MM.1S (cell line): ENCODE data around the gene CIT.

Source experiments
- DNase-seq: peaks from one replicate; pipeline ENCODE4 v3.0.0-alpha.2; 2015
- H2AFZ ChIP-seq: fragments of 300-600 bp; sonication (generic); 2 replicates; pipeline ENCODE4 v1.6.0; 2016; ENCODE audit warnings: antibody characterized with exemption, low read length
- H3F3A ChIP-seq: fragments of 300-600 bp; sonication (generic); 2 replicates; pipeline ENCODE4 v1.6.1; 2016; ENCODE audit warnings: mild to moderate bottlenecking, antibody characterized with exemption, low read length, moderate library complexity, mixed read lengths; ENCODE audit not compliant: insufficient read depth
- H3K27ac ChIP-seq: fragments of 300-600 bp; sonication (generic); 2 replicates; pipeline ENCODE4 v1.5.1; 2016; ENCODE audit warnings: mild to moderate bottlenecking, low read length
- H3K27me3 ChIP-seq: fragments of 300-600 bp; sonication (generic); replicated peaks from 2 replicates; pipeline ENCODE4 v1.6.0; 2016; ENCODE audit warnings: low read length; ENCODE audit not compliant: insufficient read depth
- H3K36me3 ChIP-seq: fragments of 300-600 bp; sonication (generic); replicated peaks from 2 replicates; pipeline ENCODE4 v1.6.1; 2016; ENCODE audit warnings: mild to moderate bottlenecking, low read length, mixed read lengths; ENCODE audit not compliant: insufficient read depth
- H3K4me1 ChIP-seq: fragments of 300-600 bp; sonication (generic); 2 replicates; pipeline ENCODE4 v1.6.1; 2016; ENCODE audit warnings: low read length, mixed read lengths
- H3K4me2 ChIP-seq: fragments of 300-600 bp; sonication (generic); 2 replicates; pipeline ENCODE4 v1.6.0; 2016; ENCODE audit warnings: low read depth, low read length
- H3K4me3 ChIP-seq: fragments of 300-600 bp; sonication (generic); 2 replicates; pipeline ENCODE4 v1.5.1; 2016; ENCODE audit warnings: low read length, mixed read lengths
- H3K79me2 ChIP-seq: fragments of 300-600 bp; sonication (generic); 2 replicates; pipeline ENCODE4 v1.6.1; 2016; ENCODE audit warnings: mixed run types, low read length, mixed read lengths
- H3K9ac ChIP-seq: fragments of 300-600 bp; sonication (generic); 2 replicates; pipeline ENCODE4 v1.6.1; 2016; ENCODE audit warnings: low read length, mixed read lengths
- H3K9me2 ChIP-seq: fragments of 300-600 bp; sonication (generic); replicated peaks from 2 replicates; pipeline ENCODE4 v1.6.1; 2016; ENCODE audit warnings: mild to moderate bottlenecking, low read length, mixed read lengths; ENCODE audit not compliant: insufficient read depth
- H3K9me3 ChIP-seq: fragments of 300-600 bp; sonication (generic); replicated peaks from 2 replicates; pipeline ENCODE4 v1.6.1; 2016; ENCODE audit warnings: mild to moderate bottlenecking, low read length, mixed read lengths; ENCODE audit not compliant: insufficient read depth
- H4K20me1 ChIP-seq: fragments of 300-600 bp; sonication (generic); 2 replicates; pipeline ENCODE4 v1.6.1; 2016; ENCODE audit warnings: mild to moderate bottlenecking, low read length, moderate library complexity, mixed read lengths; ENCODE audit not compliant: insufficient read depth
- CTCF ChIP-seq: fragments of 300-600 bp; sonication (generic); IDR thresholded peaks from 2 replicates; pipeline ENCODE4 v1.5.1; 2016; ENCODE audit warnings: antibody characterized with exemption, low read length, mixed read lengths
- EZH2 ChIP-seq: fragments of 300-600 bp; sonication (generic); optimal IDR thresholded peaks from 2 replicates; pipeline ENCODE3; 2017; ENCODE audit warnings: low read depth, mild to moderate bottlenecking, antibody characterized with exemption, low read length, mixed read lengths
- EZH2phosphoT487 ChIP-seq: fragments of 300-600 bp; sonication (generic); IDR thresholded peaks from 2 replicates; pipeline ENCODE4 v1.6.1; 2018; ENCODE audit warnings: antibody characterized with exemption, low read length

CIT gene

DNA sequence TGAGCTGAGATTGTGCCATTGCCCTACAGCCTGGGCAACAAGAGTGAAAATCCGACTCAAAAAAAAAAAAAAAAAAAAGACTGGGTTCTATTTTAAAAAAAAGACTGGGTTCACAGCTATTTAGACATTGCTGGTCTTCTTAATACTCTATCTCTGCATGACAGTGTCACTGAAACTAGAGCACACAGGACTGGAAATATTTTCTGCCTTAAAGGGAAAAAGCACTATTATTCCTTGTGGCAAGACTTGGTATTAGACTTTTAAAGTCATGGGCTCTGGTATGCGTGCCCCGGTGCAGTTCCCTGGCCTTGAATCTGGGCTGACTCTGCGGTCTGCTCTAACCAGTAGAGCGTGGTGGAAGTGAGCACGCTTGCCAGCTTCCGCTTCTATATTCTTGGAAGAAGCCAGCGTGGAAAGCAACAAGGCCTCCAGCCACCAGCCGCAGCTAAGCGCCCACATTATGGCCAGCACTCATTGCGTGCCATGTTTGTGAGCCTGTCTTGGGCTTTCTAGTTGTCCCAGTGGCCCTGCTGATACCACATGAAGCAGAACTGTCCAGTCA lies 177.8 kb downstream of the CIT start:
- no peak for DNase-seq
- Histone ChIP-seq H3K36me3 (no peaks in the 10 kb centered on the region), H3K79me2 (no peaks in the 10 kb centered on the region), H3K4me1 (no peaks in the 10 kb centered on the region), H4K20me1 (no peaks in the 10 kb centered on the region), H3K27me3 (no peaks in the 10 kb centered on the region), H3F3A (no peaks in the 10 kb centered on the region), H3K27ac (no peak overlapping the region), H3K4me2 (no peak overlapping the region), H2AFZ (no peak overlapping the region), H3K9me3 (no peaks in the 10 kb centered on the region), H3K9me2 (no peaks in the 10 kb centered on the region), H3K9ac (no peak overlapping the region), H3K4me3 (no peak overlapping the region)
- TF ChIP-seq CTCF (no peak), EZH2phosphoT487 (no peak), EZH2 (no peak)

GRCh38 chr12:119696943-119697342 lies 180.2 kb downstream of the CIT start:
- no peaks in the 10 kb centered on the region for H3K9me2 ChIP-seq
- no peak for DNase-seq
- H3K27ac ChIP-seq = no peak overlapping the region
- no peak overlapping the region for H3K9ac ChIP-seq
- H3K79me2 ChIP-seq = no peaks in the 10 kb centered on the region
- no peaks in the 10 kb centered on the region for H4K20me1 ChIP-seq
- H3K4me2 ChIP-seq = no peak overlapping the region
- no peaks in the 10 kb centered on the region for H3F3A ChIP-seq
- no peaks in the 10 kb centered on the region for H3K4me1 ChIP-seq
- H3K27me3 ChIP-seq = no peaks in the 10 kb centered on the region
- H3K9me3 ChIP-seq = no peaks in the 10 kb centered on the region
- no peak overlapping the region for H2AFZ ChIP-seq
- H3K4me3 ChIP-seq = no peak overlapping the region
- H3K36me3 ChIP-seq = no peaks in the 10 kb centered on the region
- TF ChIP-seq EZH2phosphoT487 = no peak
- TF ChIP-seq CTCF = no peak
- TF ChIP-seq EZH2 = no peak

DNA sequence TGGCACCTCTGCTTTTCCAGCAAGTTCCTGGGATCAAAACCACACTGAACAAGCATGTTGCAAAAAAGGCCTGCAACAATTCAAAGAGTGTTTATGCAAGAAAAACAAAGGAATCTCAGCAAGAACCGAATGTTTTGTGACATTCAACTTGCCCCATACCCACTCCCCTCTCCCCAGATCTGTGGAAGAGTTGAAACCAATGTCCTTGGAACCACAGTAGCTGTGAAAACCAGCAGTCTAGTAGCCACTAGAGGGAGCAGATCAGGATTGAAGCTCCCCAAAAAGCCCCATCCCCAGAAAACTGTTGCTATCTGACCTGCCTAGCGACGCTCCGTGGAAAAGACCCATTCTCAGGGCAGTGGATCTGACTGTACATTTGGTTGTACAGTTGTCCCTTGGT lies 182.1 kb downstream of the CIT start:
- H2AFZ ChIP-seq = no peak overlapping the region
- no peak for DNase-seq
- TF ChIP-seq CTCF = peak; percentile 9; the same call in 1 of the 2 replicates
- TF ChIP-seq EZH2 = no peak
- H4K20me1 ChIP-seq = no peaks in the 10 kb centered on the region
- no peak overlapping the region for H3K4me2 ChIP-seq
- no peaks in the 10 kb centered on the region for H3K9me2 ChIP-seq
- no peak overlapping the region for H3K27ac ChIP-seq
- no peak overlapping the region for H3K9ac ChIP-seq
- no peaks in the 10 kb centered on the region for H3F3A ChIP-seq
- H3K4me3 ChIP-seq = no peak overlapping the region
- no peaks in the 10 kb centered on the region for H3K36me3 ChIP-seq
- no peaks in the 10 kb centered on the region for H3K79me2 ChIP-seq
- H3K4me1 ChIP-seq = no peaks in the 10 kb centered on the region
- no peaks in the 10 kb centered on the region for H3K27me3 ChIP-seq
- H3K9me3 ChIP-seq = no peaks in the 10 kb centered on the region
